Pulmonary artery endothelial cell (primary cell): ENCODE data around the gene PARP4. TPM values are rescaled to one million over a fixed set of nuclear protein-coding genes. Genes with fewer than 3 reads are reported as not detected.
A peak's percentile ranks its signal among the peaks of the same experiment; 100 is the strongest.
"Not testable (repeated sequence)": the region's sequence is repeated elsewhere in the genome, so short reads cannot be mapped to it uniquely, and the experiment has no call there.

Source experiments
- DNase-seq: peaks from one replicate; pipeline ENCODE4 v3.0.0-alpha.2; 2011; ENCODE audit warnings: low read depth, low spot score
- total RNA-seq: library from RNA; depleted of rRNA; stranded (reverse); fragments of >200 nt; gene quantifications from 2 replicates; pipeline ENCODE4 v1.2.3, GENCODE V29; 2014

The PARP4 gene
- total RNA-seq = 46.9 and 63.0 TPM in 2 replicates

GRCh38 chr13:24512197-24512907 lies at the start of gene PARP4:
TSS of gene PARP4 (minus strand) at chr13:24512778. CDS start at chr13:24503776, 9,002 bp downstream.
- DNase-seq = peak; percentile 66

- DNase-seq = not testable (repeated sequence)
These were observed 48.1 kb upstream of the PARP4 start for GRCh38 chr13:24560579-24561187.

- not testable (repeated sequence) for DNase-seq
These were observed 47.0 kb upstream of the PARP4 start for GRCh38 chr13:24559431-24560218.

- DNase-seq = no peak
These were observed 44.5 kb upstream of the PARP4 start for GRCh38 chr13:24557081-24557480.

DNA sequence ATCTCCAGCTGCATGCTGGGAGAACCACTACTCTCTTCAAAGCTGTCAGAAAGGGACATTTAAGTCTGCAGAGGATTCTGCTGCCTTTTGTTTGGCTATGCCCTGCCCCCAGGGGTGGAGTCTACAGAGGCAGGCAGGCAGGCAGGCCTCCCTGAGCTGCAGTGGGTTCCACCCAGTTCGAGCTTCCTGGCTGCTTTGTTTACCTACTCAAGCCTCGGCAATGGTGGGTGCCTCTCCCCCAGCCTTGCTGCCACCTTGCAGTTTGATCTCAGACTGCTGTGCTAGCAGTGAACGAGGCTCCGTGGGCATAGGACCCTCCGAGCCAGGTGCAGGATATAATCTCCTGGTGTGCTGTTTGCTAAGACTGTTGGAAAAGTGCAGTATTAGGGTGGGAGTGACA lies 41.3 kb upstream of the PARP4 start:
- DNase-seq = not testable (repeated sequence)

- DNase-seq = not testable (repeated sequence)
These were observed 29.1 kb upstream of the PARP4 start for GRCh38 chr13:24541476-24542352.

DNA sequence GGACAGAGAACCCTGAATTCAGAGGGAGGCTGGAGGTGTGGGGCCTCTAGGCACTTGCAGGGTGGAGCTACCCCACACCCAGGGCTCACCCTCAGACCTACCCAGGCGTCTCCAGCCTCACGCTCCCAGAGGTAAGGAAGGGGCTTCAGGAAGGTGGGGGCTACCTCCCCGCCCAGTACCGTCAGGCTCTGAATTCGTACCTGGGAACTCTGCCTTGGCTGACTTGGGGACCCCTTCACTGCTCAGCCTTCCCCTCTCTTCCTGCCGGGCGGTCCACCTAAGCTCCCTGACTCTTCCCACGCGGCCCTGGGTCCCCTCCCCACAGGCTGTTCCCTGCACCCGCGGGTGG lies 28.5 kb upstream of the PARP4 start:
- DNase-seq = no peak

- DNase-seq = no peak
These were observed 27.9 kb upstream of the PARP4 start for GRCh38 chr13:24540236-24541126.

DNA sequence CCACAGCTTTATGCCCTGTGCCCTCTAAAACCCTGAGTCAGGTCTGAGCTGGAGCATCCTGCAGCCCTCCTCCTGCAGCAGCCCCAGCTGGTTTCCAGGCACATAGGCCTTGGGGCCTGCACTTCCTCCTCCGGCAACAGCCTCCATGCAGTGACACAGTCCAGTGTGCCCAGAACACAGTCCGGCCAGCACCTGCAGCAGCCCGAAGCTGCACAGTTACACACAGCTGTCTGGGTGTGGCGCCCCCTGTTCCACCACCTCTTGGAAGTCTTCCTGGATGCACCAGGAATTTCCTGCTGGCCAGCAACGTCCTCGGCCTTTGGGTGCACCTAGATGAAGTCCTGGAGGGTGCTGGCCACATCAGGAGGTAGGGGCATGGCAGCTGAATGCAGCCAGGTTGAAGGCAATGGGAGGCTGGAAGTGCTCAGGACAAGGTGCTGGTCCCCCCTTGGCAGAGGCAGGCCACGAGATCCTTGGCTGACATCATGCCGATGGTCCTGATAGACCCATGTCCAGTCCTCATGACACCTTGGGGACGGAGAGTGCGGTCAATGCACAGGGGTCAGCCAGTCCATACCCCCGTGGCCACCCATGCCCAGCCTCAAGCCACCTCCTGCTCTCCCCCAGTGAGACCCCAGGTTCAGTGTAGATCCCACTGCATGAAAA lies 27.1 kb upstream of the PARP4 start:
- DNase-seq = no peak

GRCh38 chr13:24529478-24529877 lies 16.9 kb upstream of the PARP4 start:
- no peak for DNase-seq

GRCh38 chr13:24528816-24529398 lies 16.3 kb upstream of the PARP4 start:
- DNase-seq = no peak

DNA sequence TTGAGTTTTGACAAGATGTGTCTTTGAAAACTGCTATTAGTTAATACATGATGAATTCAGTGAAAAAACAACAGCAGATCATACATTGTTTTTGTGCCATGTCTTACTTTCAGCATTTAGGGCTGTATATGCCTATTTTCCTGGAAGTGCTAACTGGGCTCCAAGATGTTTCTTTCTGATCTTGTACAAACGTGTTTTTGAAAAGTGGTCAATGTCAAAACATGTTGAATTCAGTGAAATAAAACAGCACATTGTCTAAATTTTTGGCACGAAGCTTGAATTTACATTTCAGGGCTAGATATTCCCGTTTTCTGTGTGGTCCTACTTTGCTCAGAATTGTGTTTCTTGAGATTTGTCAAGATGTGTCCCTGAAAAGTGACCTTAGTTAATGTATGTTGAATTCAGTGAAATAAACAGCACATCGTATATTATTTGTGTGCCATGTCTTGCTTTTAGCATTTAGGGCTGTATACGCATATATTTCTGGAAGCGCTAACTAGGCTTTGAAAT lies 14.7 kb upstream of the PARP4 start:
- DNase-seq = no peak

- no peak for DNase-seq
These were observed 8.2 kb upstream of the PARP4 start for GRCh38 chr13:24520733-24521132.

GRCh38 chr13:24516919-24517318 lies 4.3 kb upstream of the PARP4 start:
- no peak for DNase-seq

- no peak for DNase-seq
These were observed 283 bp upstream of the PARP4 start for GRCh38 chr13:24512908-24513213.

GRCh38 chr13:24511816-24512196 lies 772 bp downstream of the PARP4 start:
- no peak for DNase-seq

DNA sequence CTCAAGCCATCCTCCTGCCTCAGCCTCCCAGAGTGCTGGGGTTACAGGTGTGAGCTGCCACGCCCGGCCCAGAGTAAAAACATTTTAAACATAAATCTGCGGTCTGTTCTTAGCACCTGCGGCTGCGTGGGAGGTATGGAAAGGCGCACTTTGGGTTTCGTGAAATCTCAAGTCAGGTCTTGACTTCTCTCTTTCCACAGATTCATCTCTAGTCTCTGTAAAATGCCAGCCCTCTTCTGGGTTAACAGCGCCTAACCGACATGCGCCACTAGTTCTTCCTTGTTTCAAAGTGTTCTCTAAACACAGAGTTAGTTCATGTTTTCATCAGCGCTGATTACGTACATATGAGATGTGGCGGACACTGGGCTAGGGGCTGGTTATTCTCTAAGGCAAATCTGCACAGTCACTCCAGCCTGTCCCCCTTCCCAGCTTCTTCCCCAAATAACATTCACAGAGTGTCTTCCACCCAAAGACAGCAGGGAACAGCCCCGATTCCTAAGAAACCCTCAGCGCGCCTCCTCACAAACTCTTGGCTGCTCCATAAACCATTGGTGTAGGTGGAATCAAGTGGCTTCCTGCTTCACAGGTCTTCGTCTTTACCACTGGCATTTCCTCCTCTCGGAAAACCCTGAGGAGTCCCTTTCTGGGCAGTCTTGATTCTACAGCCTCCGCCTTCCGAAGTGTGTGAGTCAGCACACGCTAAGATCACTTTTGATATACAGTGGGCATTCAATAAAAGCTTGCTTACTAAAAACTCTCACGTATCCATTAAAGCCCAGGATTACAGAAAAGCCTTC lies 1.4 kb downstream of the PARP4 start:
- peak; percentile 71 for DNase-seq

- no peak for DNase-seq
These were observed 5.8 kb downstream of the PARP4 start for GRCh38 chr13:24506698-24507335.
